GM23338 (cell line): Measurements from ENCODE around the gene CRYAA. TPM values are rescaled to one million over a fixed set of nuclear protein-coding genes. Genes with fewer than 3 reads are reported as not detected.

ENCODE experiments used
- ATAC-seq: fragments of 200-7000 bp; cut with Tn5 transposase; 3 replicates; pipeline ENCODE4 v1.9.1; 2020
- DNase-seq: peaks from one replicate; pipeline ENCODE4 v3.0.0-alpha.2; 2015; ENCODE audit warnings: low spot score
- H2AFZ ChIP-seq: fragments of 200-600 bp; sonication (generic); 2 replicates; pipeline ENCODE4 v1.8.0; 2016; ENCODE audit warnings: antibody characterized with exemption, mild to moderate bottlenecking, moderate library complexity
- H3F3A ChIP-seq: fragments of 200-600 bp; sonication (generic); replicated peaks from 2 replicates; pipeline ENCODE4 v1.8.0; 2017; ENCODE audit warnings: antibody characterized with exemption, mixed run types, low read depth
- H3K27ac ChIP-seq: fragments of 200-600 bp; sonication (generic); 2 replicates; pipeline ENCODE4 v1.6.1; 2016; ENCODE audit warnings: low read depth
- H3K27me3 ChIP-seq: fragments of 200-600 bp; sonication (generic); 2 replicates; pipeline ENCODE4 v1.8.0; 2016; ENCODE audit warnings: mild to moderate bottlenecking, mixed run types, moderate library complexity; ENCODE audit not compliant: insufficient read depth
- H3K36me3 ChIP-seq: fragments of 200-600 bp; sonication (generic); 2 replicates; pipeline ENCODE4 v1.8.0; 2016; ENCODE audit warnings: mild to moderate bottlenecking; ENCODE audit not compliant: insufficient read depth
- H3K4me1 ChIP-seq: fragments of 200-600 bp; sonication (generic); 2 replicates; pipeline ENCODE4 v1.8.0; 2016; ENCODE audit warnings: mild to moderate bottlenecking, moderate library complexity; ENCODE audit not compliant: insufficient read depth
- H3K4me2 ChIP-seq: fragments of 200-600 bp; sonication (generic); 2 replicates; pipeline ENCODE4 v1.7.1; 2017; ENCODE audit warnings: mixed run types
- H3K4me3 ChIP-seq: fragments of 200-600 bp; sonication (generic); 2 replicates; pipeline ENCODE4 v1.6.1; 2016; ENCODE audit warnings: mixed run types
- H3K79me2 ChIP-seq: fragments of 200-600 bp; sonication (generic); replicated peaks from 2 replicates; pipeline ENCODE4 v1.8.0; 2017; ENCODE audit warnings: mild to moderate bottlenecking; ENCODE audit not compliant: insufficient read depth
- H3K9me2 ChIP-seq: fragments of 200-600 bp; sonication (generic); 2 replicates; pipeline ENCODE4 v1.8.0; 2017; ENCODE audit not compliant: insufficient read depth
- H4K20me1 ChIP-seq: fragments of 200-600 bp; sonication (generic); replicated peaks from 2 replicates; pipeline ENCODE4 v1.8.0; 2017; ENCODE audit warnings: mild to moderate bottlenecking; ENCODE audit not compliant: insufficient read depth
- H3K27ac Mint-ChIP-seq: 2 replicates; pipeline ENCODE4 v1.8.0; 2020; ENCODE audit warnings: inconsistent platforms, mild to moderate bottlenecking, moderate library complexity, mixed read lengths
- H3K27me3 Mint-ChIP-seq: 3 replicates; pipeline ENCODE4 v1.8.0; 2022; ENCODE audit warnings: low read depth, mild to moderate bottlenecking, moderate library complexity, mixed read lengths, inconsistent platforms; ENCODE audit not compliant: insufficient read depth, poor library complexity
- H3K36me3 Mint-ChIP-seq: 3 replicates; pipeline ENCODE4 v1.8.0; 2021; ENCODE audit warnings: low read depth, mild to moderate bottlenecking, inconsistent platforms, moderate library complexity, mixed read lengths
- H3K4me1 Mint-ChIP-seq: 3 replicates; pipeline ENCODE4 v1.8.0; 2020; ENCODE audit warnings: mild to moderate bottlenecking, inconsistent platforms, mixed read lengths
- H3K4me3 Mint-ChIP-seq: 3 replicates; pipeline ENCODE4 v1.8.0; 2021; ENCODE audit warnings: moderate library complexity, mild to moderate bottlenecking, inconsistent platforms, mixed read lengths
- H3K9me3 Mint-ChIP-seq: 3 replicates; pipeline ENCODE4 v1.8.0; 2020; ENCODE audit warnings: moderate library complexity, mild to moderate bottlenecking, inconsistent platforms, mixed read lengths
- CTCF ChIP-seq, 2 experiments: fragments of 200-600 bp in 1 of 2; sonication (generic) in 1 of 2; conservative IDR thresholded peaks; 2 replicates each; pipeline versions ENCODE4 v1.5.1 to v1.6.1; 2016 to 2017; ENCODE audit warnings: antibody characterized with exemption in 2 of 2, low read depth in 2 of 2, mild to moderate bottlenecking in 2 of 2, moderate library complexity in 1 of 2
- ETS1 ChIP-seq: IDR thresholded peaks from 2 replicates; pipeline ENCODE4 v1.6.1; 2016; ENCODE audit warnings: antibody characterized with exemption
- EZH2 ChIP-seq: fragments of 200-600 bp; sonication (generic); IDR thresholded peaks from one replicate; pipeline ENCODE4 v1.8.0; 2017; ENCODE audit warnings: antibody characterized with exemption, mild to moderate bottlenecking, low read depth; ENCODE audit not compliant: unreplicated experiment
- EZH2phosphoT487 ChIP-seq: fragments of 200-600 bp; sonication (generic); IDR thresholded peaks from one replicate; pipeline ENCODE4 v1.8.1; 2018; ENCODE audit warnings: antibody characterized with exemption; ENCODE audit not compliant: unreplicated experiment
- NANOG ChIP-seq: IDR thresholded peaks from 2 replicates; pipeline ENCODE4 v1.6.1; 2016; ENCODE audit warnings: antibody characterized with exemption, borderline replicate concordance
- POLR2AphosphoS5 ChIP-seq: IDR thresholded peaks from 2 replicates; pipeline ENCODE4 v1.6.1; 2016; ENCODE audit warnings: antibody characterized with exemption, low read depth
- REST ChIP-seq: IDR thresholded peaks from one replicate; pipeline ENCODE4 v1.6.1; 2018; ENCODE audit warnings: antibody characterized with exemption; ENCODE audit not compliant: unreplicated experiment
- ZNF114 ChIP-seq: fragments of 250-450 bp; sonication (Bioruptor Pico); IDR thresholded peaks from 2 replicates; pipeline ENCODE4 v1.5.0; 2020; ENCODE audit warnings: mild to moderate bottlenecking, moderate library complexity
- ZNF331 ChIP-seq: fragments of 250-450 bp; sonication (Bioruptor Pico); IDR thresholded peaks from 2 replicates; pipeline ENCODE4 v1.5.0; 2020; ENCODE audit warnings: low read depth, mild to moderate bottlenecking, moderate library complexity
- ZNF462 ChIP-seq: fragments of 250-450 bp; sonication (Bioruptor Pico); IDR thresholded peaks from 2 replicates; pipeline ENCODE4 v1.5.0; 2020; ENCODE audit warnings: mild to moderate bottlenecking, moderate library complexity
- polyA plus RNA-seq: library from polyadenylated mRNA; unstranded; fragments of >200 nt; fragmentation: Nextera tagmentation; extraction: Ambion mirVana; gene quantifications from 2 replicates; pipeline ENCODE4 v1.2.1, GENCODE V29; 2016
- total RNA-seq: library from RNA; depleted of rRNA; stranded (reverse); fragments of >200 nt; shearing (Covaris generic); gene quantifications from 2 replicates; pipeline ENCODE4 v1.2.3, GENCODE V29; 2014

The CRYAA gene
- total and polyA plus RNA-seq, 2 experiments from 2014 or later, result not detected

GRCh38 chr21:43210454-43211071 lies 41.8 kb downstream of the CRYAA start:
- Histone ChIP-seq H3K4me3 (no peak overlapping the region), H3K79me2 (no peaks in the 10 kb centered on the region), H2AFZ (no peak overlapping the region), H3K9me2 (no peaks in the 10 kb centered on the region), H3K4me1 (no peaks in the 10 kb centered on the region), H3K36me3 (no peaks in the 10 kb centered on the region), H4K20me1 (no peaks in the 10 kb centered on the region), H3F3A (no peaks in the 10 kb centered on the region), H3K27ac (no peak overlapping the region), H3K27me3 (no peaks in the 10 kb centered on the region), H3K4me2 (no peak overlapping the region)
- H3K27ac Mint-ChIP-seq, result no peak overlapping the region
- peaks cover 8% of the 10 kb centered on the region; the same call in 2 of the 3 replicates for H3K9me3 Mint-ChIP-seq
- ATAC-seq (no peak), DNase-seq (no peak)
- peaks cover 4% of the 10 kb centered on the region; the same call in 1 of the 3 replicates for H3K36me3 Mint-ChIP-seq
- H3K4me1 Mint-ChIP-seq, result peaks cover 7% of the 10 kb centered on the region
- peaks cover 3% of the 10 kb centered on the region for H3K27me3 Mint-ChIP-seq
- H3K4me3 Mint-ChIP-seq, result no peak overlapping the region
- TF ChIP-seq ETS1 (no peak), ZNF462 (CRISPR knock-in tag) (no peak), REST (no peak), ZNF331 (no peak), CTCF (conservative IDR thresholded peaks at IDR 0.05; ENCODE audit: low read depth in 2 of 2) (no peak), ZNF114 (CRISPR knock-in tag) (no peak), NANOG (no peak), EZH2 (no peak), POLR2AphosphoS5 (no peak), EZH2phosphoT487 (no peak)
